Measurements from ENCODE around the gene CNOT4.
"Not testable (repeated sequence)": the region's sequence is repeated elsewhere in the genome, so short reads cannot be mapped to it uniquely, and the experiment has no call there.

CNOT4 gene

GRCh38 chr7:135510592-135511183, 786 bp upstream of the CNOT4 start:
- no peak for DNase-seq

- DNase-seq = no peak
Observed at GRCh38 chr7:135509589-135509838, 388 bp downstream of the CNOT4 start.

- no peak for DNase-seq
Observed at GRCh38 chr7:135508883-135509588, 866 bp downstream of the CNOT4 start.

- no peak for DNase-seq
Observed at GRCh38 chr7:135501402-135501801, 8.5 kb downstream of the CNOT4 start.

- no peak for DNase-seq
Observed at GRCh38 chr7:135499818-135500217, 10.1 kb downstream of the CNOT4 start.

- not testable (repeated sequence) for DNase-seq
Observed at GRCh38 chr7:135497161-135497560, 12.7 kb downstream of the CNOT4 start.

GRCh38 chr7:135493362-135493761, 16.5 kb downstream of the CNOT4 start:
- DNase-seq = no peak

GRCh38 chr7:135492151-135492550, 17.8 kb downstream of the CNOT4 start:
- no peak for DNase-seq

GRCh38 chr7:135490783-135491182, 19.1 kb downstream of the CNOT4 start:
- DNase-seq = no peak

GRCh38 chr7:135489791-135490190, 20.1 kb downstream of the CNOT4 start:
- no peak for DNase-seq

- DNase-seq = no peak
Observed at GRCh38 chr7:135486261-135486920, 23.5 kb downstream of the CNOT4 start.

GRCh38 chr7:135481598-135481979, 28.3 kb downstream of the CNOT4 start:
- DNase-seq = no peak

- no peak for DNase-seq
Observed at GRCh38 chr7:135480966-135481597, 28.8 kb downstream of the CNOT4 start.

GRCh38 chr7:135475521-135475920, 34.4 kb downstream of the CNOT4 start:
- no peak for DNase-seq

GRCh38 chr7:135469705-135470104, 40.2 kb downstream of the CNOT4 start:
- DNase-seq = not testable (repeated sequence)

GRCh38 chr7:135467207-135467711, 42.6 kb downstream of the CNOT4 start:
- no peak for DNase-seq

GRCh38 chr7:135466442-135467206, 43.3 kb downstream of the CNOT4 start:
- no peak for DNase-seq

GRCh38 chr7:135463908-135464307, 46.0 kb downstream of the CNOT4 start:
- no peak for DNase-seq

GRCh38 chr7:135459951-135460567, 49.8 kb downstream of the CNOT4 start:
- no peak for DNase-seq

GRCh38 chr7:135459076-135459475, 50.8 kb downstream of the CNOT4 start:
- no peak for DNase-seq

- no peak for DNase-seq
Observed at GRCh38 chr7:135454060-135454459, 55.8 kb downstream of the CNOT4 start.

GRCh38 chr7:135449436-135449835, 60.5 kb downstream of the CNOT4 start:
- DNase-seq = no peak

GRCh38 chr7:135448753-135449152, 61.1 kb downstream of the CNOT4 start:
- no peak for DNase-seq

Data from NCI-H1930 (cell line).